NCI-H1436 treated with DMSO at 0.1 percent for 48 hours (cell line): ENCODE measurements around the gene ZBTB4.
"Not testable (repeated sequence)": the region's sequence is repeated elsewhere in the genome, so short reads cannot be mapped to it uniquely, and the experiment has no call there.

Experiments
- DNase-seq: peaks from one replicate; lab custom pipeline; 2025; lab: John Stamatoyannopoulos, UW

The ZBTB4 gene

DNA sequence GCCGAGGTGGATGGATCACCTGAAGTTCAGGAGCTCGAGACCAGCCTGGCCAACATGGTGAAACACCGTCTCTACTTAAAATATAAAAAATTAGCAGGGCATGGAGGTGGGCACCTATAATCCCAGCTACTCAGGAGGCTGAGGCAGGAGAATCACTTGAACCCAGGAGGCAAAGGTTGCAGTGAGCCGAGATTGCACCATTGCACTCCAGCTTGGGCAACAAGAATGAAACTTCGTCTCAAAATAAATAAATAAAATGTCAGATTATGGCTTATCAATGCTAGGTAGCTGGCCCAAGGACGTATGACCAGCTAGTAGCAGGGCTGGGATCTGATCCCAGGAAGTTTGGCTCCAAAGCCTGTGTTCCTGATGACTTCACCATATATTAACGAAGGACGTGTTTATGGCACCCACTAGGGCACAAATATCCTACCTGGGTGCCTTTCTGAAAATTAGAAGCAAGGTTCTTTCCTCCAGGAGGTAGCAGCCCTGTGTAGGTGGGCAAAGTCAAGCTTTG, 8.9 kb downstream of the ZBTB4 start:
- DNase-seq = not testable (repeated sequence)

GRCh38 chr17:7469843-7470242, 9.6 kb downstream of the ZBTB4 start:
- DNase-seq = not testable (repeated sequence)

DNA sequence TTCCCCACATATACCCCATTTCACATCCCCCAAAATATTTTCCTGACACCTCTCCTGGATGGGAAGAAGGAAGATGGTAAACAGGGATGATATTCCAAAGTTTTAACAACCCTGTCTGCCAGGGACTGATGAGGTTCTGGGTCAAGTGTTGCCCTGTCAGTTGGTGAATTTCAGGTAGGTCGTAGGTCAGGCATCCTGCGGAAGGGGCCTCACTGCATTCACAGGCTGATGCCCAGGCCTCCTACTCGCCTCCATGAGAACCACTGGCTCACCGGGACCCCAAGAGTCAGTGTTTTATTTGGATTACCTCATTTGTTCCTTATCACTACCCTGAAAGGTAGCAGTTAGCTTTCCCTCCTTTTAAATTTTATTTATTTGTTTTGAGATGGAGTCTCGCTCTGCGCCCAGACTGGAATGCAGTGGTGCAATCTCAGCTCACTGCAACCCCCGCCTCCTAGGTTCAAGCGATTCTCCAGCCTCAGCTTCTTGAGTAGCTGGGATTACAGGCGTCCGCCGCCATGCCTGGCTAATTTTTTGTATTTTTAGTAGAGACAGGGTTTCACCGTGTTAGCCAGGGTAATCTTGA, 10.5 kb downstream of the ZBTB4 start:
- no peak for DNase-seq

DNA sequence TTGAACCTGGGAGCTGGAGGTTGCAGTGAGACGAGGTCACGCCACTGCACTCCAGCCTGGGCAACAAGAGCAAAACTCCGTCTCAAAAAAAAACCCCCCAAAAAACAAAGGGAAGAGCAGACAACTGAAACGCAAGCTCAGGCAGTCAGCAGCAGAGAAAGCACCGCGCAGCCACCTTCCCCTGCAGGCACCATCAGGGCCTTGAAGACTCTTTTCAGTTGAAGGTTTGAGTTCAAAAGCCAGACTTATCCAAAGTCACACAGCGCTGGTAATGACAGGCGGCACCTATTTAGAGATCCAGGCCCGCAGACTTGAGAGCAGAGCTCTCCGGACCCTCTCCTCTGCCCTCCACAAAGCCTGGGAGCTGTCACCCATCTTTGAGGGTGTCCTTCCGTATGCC, 11.1 kb downstream of the ZBTB4 start:
- DNase-seq = no peak

- DNase-seq = no peak
Measured at GRCh38 chr17:7467498-7467897, 11.9 kb downstream of the ZBTB4 start.

GRCh38 chr17:7466639-7467341, 12.6 kb downstream of the ZBTB4 start:
- DNase-seq = no peak

DNA sequence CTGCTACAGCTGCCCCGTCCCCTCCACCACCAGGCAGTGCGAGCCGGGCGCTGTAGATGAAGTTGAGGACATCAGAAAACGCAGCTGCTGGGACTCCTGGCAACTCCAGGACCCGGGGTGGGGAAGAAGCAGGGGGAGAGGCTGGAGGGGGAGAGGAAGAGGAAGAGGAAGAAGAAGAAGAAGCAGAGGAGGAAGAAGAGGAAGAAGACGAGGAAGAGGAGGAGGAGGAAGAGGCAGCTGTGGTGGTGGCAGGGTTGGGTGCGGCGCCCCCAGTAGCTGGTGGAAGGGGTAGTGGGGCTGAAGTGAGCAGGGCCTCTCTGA, 13.2 kb downstream of the ZBTB4 start:
- no peak for DNase-seq

- no peak for DNase-seq
Measured at GRCh38 chr17:7465597-7466275, 13.7 kb downstream of the ZBTB4 start.

- no peak for DNase-seq
Measured at GRCh38 chr17:7464081-7464480, 15.3 kb downstream of the ZBTB4 start.

GRCh38 chr17:7463372-7463846, 16.0 kb downstream of the ZBTB4 start:
- no peak for DNase-seq

- DNase-seq = no peak
Measured at GRCh38 chr17:7462474-7463371, 16.7 kb downstream of the ZBTB4 start.

GRCh38 chr17:7460850-7461660, 18.4 kb downstream of the ZBTB4 start:
- no peak for DNase-seq

DNA sequence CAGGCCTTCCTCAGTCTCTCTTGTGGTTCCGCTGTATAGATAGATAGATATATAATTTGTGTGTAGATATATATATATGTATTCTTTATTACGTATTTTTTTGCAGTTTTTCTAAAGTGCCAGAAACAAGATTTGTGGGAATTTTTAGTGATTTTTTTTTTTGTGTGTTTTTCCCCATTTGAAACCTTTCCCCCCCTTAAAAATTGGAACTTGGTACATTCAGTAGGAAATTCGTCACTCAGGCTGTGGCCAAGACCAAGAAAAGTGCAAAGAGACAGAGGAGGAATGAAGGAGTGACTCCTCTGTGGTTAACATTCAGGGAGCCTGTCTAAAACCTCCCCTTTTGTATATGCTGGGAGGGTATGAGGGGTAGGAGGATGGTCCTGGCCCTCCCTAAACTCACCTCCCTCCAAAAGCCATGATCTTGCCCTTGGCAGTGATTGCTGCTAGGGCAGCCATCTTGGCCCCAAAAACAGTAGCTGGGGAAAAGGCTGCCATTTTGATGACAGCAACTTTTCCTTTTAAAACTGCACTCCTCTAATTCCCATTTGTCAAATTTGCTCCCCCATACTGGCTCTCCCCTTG, 19.4 kb downstream of the ZBTB4 start:
- no peak for DNase-seq

DNA sequence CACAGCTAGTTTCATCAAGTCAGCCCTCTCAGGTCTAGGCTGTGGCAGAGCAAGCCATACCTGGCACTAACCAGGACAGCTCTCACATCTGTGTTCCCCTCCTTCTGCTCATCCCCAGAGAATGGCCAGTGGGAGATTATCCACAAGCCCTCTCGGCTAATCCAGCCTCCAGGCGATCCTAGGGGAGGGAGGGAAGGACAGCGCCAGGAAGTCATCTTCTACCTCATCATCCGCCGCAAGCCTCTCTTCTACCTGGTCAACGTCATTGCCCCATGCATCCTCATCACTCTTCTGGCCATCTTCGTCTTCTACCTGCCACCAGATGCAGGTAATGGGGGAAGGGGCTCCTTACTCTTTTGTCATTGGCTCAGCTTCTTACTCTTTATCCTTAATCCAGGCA, 31.0 kb downstream of the ZBTB4 start:
- no peak for DNase-seq

DNA sequence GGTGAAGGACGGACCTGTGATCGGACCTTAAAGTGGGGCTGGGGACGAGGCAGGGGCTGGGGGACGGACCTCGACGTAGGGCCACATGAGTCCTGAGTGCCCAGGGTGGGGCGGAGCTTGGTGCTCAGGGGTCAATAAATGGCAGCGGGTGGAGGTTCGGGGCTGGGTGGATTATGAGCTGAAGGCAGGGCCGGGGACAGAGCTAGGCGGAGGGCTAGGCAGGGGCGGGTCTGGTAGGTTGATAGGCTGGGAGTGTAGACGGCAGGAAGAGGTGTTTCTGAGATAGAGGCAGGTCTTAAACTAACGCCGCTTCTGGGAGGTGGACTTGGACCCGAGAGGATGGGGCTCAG, 33.8 kb downstream of the ZBTB4 start:
- DNase-seq = no peak

- DNase-seq = peak; percentile 69
Measured at GRCh38 chr17:7444682-7445618, 34.5 kb downstream of the ZBTB4 start, which contains the start of gene CHRNB1. TSS of gene CHRNB1 (plus strand) at chr17:7445061. CDS start at chr17:7445128, 67 bp downstream.

- DNase-seq = no peak
Measured at GRCh38 chr17:7443499-7444485, 35.6 kb downstream of the ZBTB4 start.

GRCh38 chr17:7442142-7442541, 37.3 kb downstream of the ZBTB4 start:
- DNase-seq = no peak

GRCh38 chr17:7441266-7441665, 38.2 kb downstream of the ZBTB4 start:
- DNase-seq = no peak
